Renal pelvis (tissue), 4 donors: ENCODE measurements around the gene IFI27L1. TPM values are rescaled to one million over a fixed set of nuclear protein-coding genes. Genes with fewer than 3 reads are reported as not detected.

Experiments used
- DNase-seq: peaks from one replicate; pipeline ENCODE4 v3.0.0-alpha.2; 2013
- polyA plus RNA-seq, 3 donors: library from polyadenylated mRNA; unstranded; fragments of 120-200 nt; gene quantifications; one replicate each; pipeline ENCODE4 v1.2.1, GENCODE V29; 2013; ENCODE audit not compliant: insufficient read length in 3 of 3

IFI27L1 gene
- polyA plus RNA-seq, 3 donors = 27.6 to 34.5 (median 30.5) TPM

GRCh38 chr14:94112513-94113063, 31.5 kb downstream of the IFI27L1 start:
- DNase-seq = no peak

- DNase-seq = no peak
Observed at GRCh38 chr14:94113073-94113472, 32.0 kb downstream of the IFI27L1 start.

- DNase-seq = no peak
Observed at GRCh38 chr14:94113490-94113889, 32.4 kb downstream of the IFI27L1 start.

- no peak for DNase-seq
Observed at GRCh38 chr14:94113908-94114588, 32.9 kb downstream of the IFI27L1 start.

- DNase-seq = no peak
Observed at GRCh38 chr14:94114589-94115057, 33.5 kb downstream of the IFI27L1 start.

GRCh38 chr14:94115058-94115591, 34.0 kb downstream of the IFI27L1 start:
- no peak for DNase-seq

- DNase-seq = no peak
Observed at GRCh38 chr14:94115631-94116030, 34.5 kb downstream of the IFI27L1 start.

GRCh38 chr14:94116701-94117100, 35.6 kb downstream of the IFI27L1 start:
- DNase-seq = no peak

GRCh38 chr14:94117856-94118255, 36.7 kb downstream of the IFI27L1 start:
- no peak for DNase-seq

- no peak for DNase-seq
Observed at GRCh38 chr14:94119071-94119470, 38.0 kb downstream of the IFI27L1 start.

GRCh38 chr14:94120667-94121340, 39.7 kb downstream of the IFI27L1 start:
- no peak for DNase-seq

GRCh38 chr14:94121485-94121884, 40.4 kb downstream of the IFI27L1 start:
- DNase-seq = no peak

- no peak for DNase-seq
Observed at GRCh38 chr14:94122438-94122837, 41.3 kb downstream of the IFI27L1 start.

GRCh38 chr14:94123296-94123695, 42.2 kb downstream of the IFI27L1 start:
- no peak for DNase-seq

- DNase-seq = no peak
Observed at GRCh38 chr14:94123868-94124267, 42.8 kb downstream of the IFI27L1 start.

- DNase-seq = no peak
Observed at GRCh38 chr14:94124582-94125377, 43.7 kb downstream of the IFI27L1 start.

GRCh38 chr14:94125659-94126418, 44.7 kb downstream of the IFI27L1 start:
- DNase-seq = no peak

- no peak for DNase-seq
Observed at GRCh38 chr14:94126419-94126677, 45.2 kb downstream of the IFI27L1 start.

- DNase-seq = no peak
Observed at GRCh38 chr14:94126800-94127199, 45.7 kb downstream of the IFI27L1 start.

- DNase-seq = no peak
Observed at GRCh38 chr14:94127330-94127729, 46.2 kb downstream of the IFI27L1 start.

- no peak for DNase-seq
Observed at GRCh38 chr14:94128216-94128839, 47.2 kb downstream of the IFI27L1 start.
